ENCODE data around the gene CFAP119.

CFAP119 gene

DNA sequence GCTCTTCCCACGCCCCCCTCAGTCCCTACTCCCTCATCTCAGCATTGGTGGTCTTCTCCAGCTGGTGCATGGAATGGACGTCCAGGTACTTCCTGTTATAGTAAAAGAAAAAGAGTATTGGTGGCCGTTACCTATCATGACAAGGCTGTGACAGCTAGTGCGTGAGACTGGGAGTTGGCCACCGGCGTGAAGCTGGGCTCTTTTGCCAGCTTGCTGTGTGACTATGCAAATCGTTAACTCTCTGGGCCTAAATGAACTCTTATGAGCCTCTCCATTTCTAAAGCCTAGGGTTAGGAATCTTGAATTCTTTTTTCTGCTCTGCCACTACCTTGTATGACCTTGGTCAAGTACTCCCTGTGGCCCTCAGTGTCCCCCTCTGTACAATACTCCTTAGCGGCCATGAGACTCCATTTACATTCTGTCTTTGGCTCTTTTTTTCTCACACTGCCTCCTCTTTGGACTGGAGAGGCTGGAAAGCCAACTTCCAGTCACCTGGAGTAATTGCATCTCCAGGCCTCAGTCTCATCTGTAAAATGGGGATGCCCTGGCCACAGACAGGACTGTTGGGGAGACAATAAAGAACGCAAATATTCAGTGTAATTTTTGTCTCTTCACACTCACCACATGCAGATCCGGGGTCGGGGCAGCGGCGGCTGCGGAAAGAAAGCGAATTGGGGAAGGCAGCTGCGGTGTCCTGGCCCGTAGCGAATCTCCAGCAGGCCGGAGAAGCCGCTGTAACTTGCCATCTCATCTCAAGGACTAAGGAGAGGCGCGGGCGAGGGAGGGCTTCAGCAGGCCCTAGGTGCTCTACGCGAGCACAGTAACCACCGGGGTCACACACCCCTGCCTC, 1.1 kb downstream of the CFAP119 start:
- DNase-seq = no peak

DNA sequence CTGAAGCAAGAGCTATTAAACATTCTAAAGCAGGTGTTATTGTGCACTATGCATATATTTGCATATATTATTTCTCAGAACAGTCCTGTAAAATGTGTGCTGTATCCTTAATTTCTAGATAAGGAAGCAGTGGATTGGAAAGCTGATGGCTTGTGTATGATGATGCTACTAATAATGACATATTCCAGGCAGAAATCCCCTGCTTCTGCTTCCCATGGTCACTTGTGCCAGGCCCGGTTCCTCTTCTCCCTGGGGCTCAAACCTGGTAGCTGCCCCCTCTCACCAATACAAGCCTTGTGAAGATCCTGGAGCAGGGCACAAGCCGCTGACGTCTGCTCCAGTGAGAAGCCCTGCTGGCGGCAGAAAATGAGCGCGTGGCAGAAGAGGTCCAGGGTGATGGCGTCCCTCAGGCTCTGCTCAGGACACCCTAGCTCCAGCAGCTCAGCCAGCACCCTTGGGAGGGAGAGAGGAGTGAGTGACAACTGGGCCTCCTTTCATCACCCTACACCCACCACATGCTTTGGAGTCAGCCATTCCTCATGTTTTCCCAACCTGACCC, 1.8 kb downstream of the CFAP119 start:
- DNase-seq = no peak

DNA sequence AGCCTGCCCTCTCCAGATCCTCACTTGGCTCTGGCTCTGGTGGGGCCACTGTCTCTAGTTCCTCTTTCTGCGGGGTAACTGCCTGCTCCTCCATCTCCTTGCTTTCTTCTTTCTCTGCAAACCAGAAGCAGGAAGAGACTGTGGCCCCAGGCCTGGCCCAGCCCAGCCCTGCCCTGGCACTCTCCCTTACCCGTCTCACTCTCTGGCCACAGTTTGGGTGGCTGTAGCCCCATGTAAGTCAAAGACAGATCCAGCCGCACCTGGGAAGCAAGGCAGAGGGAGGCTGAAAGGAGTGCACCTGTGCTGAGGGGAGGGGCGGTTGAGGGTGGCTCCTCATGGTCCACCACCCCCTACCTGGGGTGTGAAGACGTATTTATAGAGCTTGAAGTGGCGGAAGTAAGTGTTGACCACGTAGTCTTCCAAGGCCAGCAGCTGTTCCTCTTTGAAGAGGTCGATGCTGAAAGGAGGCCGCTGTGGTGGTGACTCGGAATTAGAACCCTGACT, 2.8 kb downstream of the CFAP119 start:
- DNase-seq = no peak

DNA sequence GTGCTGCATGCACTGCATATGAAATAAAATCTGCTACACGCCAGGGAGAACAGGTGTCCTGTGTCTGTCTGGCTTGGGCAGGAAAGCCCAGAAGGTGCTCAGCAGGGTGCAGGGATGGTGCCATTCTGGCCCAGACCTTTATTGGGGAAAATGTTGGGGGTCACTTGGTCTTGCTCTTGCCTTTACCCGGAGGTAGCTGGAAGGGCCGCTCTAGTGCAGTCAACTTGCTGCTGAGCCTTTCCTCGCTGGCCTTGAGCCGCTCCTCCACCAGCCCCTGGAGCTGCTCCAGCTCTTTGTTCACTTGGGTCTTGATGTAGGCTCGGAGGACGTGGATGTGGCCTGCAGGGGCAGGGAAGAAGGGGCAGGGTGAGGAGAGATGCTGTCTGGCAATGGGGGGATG, 4.5 kb downstream of the CFAP119 start:
- no peak for DNase-seq

DNA sequence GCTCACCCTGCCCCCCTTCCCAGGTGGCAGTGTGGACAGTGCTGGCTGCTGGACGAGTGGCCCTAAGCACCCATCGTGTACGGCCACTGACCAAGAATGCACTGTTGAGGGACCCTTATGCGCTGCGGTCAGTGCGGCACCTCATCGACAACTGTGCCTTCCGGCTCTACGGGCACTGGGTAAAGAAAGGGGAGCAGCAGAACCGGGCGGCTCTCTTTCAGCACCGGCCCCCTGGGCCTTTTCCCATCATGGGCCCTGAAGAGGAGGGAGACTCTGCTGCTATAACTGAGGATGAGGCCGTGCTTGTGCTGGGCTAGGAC, 5.1 kb downstream of the CFAP119 start:
- DNase-seq = no peak

DNA sequence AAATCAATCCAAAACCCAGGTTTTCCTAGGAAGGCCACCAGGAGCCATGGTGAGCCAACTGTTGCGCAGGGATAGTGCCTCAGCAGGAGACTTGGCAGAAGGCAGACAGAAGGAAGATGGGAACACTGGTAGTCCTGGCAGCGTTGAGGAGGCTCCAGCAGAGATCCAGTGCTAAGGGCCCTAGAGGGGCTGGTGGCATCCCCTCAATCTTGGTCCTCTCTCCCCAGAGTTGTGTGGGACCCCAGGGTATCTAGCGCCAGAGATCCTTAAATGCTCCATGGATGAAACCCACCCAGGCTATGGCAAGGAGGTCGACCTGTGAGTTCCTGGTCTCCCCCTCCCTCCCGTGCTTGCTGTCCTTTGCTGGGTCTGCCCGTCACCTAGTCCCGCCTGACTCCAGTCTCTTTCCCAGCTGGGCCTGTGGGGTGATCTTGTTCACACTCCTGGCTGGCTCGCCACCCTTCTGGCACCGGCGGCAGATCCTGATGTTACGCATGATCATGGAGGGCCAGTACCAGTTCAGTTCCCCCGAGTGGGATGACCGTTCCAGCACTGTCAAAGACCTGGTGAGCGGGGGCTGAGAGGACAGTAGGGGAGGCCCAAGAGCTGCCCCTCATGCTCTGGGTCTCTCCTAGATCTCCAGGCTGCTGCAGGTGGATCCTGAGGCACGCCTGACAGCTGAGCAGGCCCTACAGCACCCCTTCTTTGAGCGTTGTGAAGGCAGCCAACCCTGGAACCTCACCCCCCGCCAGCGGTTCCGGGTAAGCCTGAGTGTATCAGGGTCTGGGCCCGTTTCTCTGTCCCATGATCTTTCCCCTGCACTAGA, 5.7 kb downstream of the CFAP119 start:
- no peak for DNase-seq

DNA sequence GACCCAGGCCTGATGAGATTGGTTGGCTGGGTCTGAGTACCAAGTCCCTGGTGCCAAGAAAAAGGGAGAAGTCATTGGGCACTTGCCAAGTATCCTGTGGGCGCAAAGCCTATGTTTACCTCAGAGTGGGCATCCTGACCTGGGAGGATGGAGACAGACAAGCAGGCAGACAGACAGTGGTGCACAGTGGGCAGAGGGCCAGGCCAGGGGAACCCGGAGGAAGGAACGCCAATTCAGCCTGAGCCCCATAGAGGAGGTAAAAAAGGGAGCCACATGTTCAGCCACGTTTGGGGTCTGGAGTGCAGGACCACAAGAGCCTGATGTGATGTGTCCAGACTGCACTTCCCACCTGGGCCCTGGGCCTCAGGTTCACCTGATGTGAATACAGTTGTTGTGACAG, 8.3 kb downstream of the CFAP119 start:
- DNase-seq = no peak

DNA sequence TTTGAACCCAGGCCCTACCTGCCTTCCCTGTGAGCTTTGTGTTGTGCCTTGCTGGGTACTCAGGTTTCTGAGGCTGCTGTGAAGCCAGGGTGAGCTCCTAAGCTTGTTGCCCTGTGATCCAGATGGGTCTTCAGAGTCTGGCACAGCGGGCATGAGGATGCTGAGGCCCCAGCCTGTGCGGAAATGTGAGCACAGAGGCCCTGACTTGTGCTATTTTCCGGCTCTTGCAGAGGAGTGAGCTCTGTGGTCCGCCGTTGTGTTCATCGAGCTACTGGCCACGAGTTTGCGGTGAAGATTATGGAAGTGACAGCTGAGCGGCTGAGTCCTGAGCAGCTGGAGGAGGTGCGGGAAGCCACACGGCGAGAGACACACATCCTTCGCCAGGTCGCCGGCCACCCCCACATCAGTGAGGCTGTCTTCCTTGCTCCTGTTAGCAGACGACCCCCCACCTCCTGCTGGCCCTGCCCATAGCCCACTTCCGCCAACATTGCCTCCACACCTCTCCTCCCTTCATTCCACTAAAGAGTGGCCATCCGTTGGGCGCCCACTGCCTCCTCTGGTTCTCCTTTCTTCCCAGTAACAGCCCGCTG, 10.9 kb downstream of the CFAP119 start:
- no peak for DNase-seq

DNA sequence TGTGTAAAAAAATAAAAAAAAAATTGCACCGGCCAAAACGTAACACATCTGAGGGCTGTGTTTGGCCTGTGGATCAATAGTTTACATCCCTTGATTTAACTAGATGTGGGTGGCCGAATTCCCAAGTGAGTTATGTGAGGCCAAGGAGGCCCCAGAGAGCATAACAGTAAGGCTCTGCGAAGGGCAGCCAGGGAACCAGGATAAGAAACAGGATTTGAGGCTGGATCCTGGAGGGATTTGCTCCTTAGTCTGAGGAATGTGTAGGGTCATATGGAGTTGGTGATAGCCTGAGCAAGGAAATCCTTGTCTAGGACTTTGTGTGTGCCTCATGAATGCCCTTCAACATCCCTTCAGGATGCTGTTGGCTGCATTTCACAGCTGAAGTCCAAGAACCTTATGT, 11.7 kb downstream of the CFAP119 start:
- DNase-seq = no peak

DNA sequence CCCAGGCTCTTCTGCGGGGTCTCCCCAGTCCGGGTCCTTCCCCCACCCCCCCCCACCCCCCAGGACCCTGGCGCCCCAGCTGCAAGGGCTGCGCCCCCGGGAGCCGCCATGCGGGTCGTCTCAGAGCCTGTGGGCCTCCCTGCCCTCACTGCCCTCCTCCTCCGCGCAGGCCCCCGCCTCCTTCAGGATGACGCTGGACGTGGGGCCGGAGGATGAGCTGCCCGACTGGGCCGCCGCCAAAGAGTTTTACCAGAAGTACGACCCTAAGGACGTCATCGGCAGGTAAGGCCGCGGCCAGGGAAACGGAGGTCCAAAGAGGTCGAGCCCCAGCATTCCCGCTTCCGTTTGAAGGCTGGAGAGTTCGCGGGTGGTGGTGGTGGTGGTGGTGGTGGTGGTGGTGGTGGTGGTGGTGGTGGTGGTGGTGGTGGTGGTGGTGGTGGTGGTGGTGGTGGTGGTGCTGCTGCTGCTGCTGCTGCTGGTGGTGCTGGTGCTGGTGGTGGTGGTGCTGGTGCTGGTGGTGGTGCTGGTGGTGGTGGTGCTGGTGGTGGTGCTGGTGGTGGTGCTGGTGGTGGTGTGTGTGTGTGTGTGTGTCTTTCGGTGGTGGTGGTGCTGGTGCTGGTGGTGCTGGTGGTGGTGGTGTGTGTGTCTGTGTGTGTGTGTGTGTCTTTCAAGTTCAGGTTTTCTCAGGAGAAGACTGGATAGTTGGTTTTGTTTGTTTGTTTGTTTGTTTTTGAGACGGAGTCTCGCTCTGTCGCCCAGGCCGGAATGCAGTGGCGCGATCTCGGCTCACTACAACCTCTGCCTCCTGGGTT, 13.0 kb downstream of the CFAP119 start:
- peak; percentile 52 to 53 for DNase-seq

DNA sequence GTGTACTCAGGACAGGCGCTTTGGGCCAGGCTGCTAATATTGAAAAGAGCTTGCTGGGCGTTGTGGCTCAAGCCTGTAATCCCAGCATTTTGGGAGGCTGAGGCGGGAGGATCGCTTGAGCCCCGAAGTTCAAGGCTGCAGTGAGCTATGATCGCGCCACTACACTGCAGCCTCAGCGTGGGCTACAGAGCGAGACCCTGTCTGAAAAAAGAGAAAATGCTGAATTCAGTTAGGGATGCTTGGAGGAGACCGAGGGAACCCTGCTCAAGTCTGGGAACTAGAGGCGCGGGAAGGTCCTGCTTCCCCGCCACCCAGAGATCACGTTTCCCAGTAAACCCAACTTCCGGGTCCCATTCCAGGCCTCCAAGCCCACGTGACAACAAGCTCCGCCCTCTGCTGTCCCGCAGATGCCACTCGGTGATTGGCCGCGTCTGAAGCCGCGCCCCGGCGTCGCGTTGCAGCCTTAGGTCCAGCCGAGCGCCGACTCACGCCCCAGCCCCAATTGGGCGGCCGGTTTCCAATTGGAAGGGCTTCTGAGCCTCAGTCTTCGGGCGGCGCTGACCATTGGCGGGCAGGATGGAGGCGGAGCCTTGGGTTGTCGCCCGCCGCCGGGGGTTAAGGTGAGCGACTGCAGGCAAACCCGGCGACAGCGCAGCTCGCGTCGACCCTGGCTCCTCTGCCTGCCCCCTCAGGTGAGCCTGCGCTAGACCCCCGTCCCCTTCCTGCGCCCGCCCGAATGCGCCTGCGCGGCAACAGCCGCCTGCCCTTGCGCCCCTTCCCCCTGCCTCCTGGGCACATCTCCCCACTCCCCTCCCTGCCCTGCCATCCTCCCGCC, 13.8 kb downstream of the CFAP119 start, which contains the start of gene PHKG2:
Gene PHKG2, plus strand, starts transcription at position 627 of the 835 bp plus-strand sequence. CDS start 396 bp downstream, outside the sequence.
- DNase-seq = peak; percentile 98 to 99

DNA sequence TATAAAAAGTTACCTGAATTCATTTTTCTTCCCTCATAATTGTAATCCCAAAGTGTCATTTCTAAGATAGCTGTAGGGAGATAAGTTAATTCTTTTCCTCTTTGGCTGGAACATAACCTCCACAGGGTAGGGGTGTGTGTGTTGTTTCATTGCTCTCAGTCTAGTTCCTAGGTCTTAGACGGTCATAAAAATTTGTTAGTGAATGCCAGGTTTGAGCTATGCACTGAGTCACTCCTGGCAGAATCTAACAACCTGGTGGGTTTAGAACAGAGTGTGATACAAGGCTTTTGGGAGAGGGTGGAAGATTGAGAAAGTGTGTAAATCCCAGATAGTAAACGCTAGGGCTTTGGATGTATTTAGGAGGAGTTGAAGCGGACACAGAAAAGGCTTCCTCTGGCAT, 14.5 kb downstream of the CFAP119 start:
- no peak for DNase-seq

DNA sequence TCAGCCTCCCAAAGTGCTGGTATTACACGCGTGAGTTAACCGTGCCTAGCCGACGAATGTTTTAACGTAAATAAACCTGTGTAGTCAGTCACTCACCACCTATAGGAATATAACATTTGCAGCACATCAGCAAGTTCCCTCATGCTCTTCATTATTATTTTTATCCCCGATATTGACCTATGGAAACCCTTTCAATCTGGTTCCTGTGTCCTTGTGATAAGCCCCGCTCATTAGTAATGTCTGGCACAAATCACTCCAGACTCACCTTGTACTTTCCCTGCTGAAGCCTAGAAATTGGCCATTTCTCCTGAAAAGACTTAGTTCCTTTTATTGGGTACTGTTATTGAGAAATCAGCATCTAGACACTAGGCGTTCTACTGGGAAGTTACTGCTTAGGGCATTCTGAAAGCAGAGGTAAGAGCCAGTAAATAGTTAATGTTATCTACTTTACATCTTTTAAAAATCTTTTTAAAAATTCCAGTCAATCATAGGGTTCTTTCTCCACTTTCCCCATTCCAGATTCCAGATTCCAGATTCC, 15.2 kb downstream of the CFAP119 start:
- no peak for DNase-seq

DNA sequence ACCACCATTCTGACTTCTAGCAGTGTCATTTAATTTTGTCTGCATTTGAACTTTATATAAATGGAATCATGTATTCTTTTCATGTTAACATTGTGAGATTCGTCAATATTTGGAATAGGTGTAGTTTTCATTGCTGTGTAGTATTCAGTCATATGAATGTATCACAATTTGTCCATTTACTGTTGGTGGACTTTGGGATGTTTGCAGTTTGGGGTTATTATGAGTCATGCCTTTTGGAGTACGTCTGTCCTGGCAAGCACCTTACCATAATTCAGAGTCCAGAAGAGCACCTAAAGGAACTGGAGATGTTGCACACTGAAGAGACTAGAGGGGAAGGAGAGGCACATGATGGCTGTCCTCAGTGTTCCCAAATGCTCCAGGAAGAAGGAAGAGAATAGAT, 16.8 kb downstream of the CFAP119 start:
- no peak for DNase-seq

DNA sequence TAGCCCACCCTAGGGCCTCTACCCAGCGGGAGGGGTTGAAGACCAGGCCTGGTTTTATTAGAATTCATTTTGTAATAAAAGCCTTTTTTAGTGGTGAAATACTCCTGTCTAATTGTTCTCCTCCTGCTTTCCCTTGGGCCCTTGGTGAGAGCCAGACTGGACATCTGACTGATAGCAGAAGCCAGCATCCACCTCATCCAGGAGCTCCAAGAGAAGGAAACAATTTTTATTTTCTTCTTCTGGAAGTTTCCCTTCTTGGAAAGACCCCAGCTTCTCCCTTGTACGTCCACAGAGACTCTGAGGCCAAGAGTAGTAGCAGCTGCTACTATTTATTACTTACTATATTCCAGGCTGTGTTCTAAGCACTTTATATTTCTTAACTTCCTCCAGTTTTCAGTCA, 17.7 kb downstream of the CFAP119 start:
- no peak for DNase-seq

DNA sequence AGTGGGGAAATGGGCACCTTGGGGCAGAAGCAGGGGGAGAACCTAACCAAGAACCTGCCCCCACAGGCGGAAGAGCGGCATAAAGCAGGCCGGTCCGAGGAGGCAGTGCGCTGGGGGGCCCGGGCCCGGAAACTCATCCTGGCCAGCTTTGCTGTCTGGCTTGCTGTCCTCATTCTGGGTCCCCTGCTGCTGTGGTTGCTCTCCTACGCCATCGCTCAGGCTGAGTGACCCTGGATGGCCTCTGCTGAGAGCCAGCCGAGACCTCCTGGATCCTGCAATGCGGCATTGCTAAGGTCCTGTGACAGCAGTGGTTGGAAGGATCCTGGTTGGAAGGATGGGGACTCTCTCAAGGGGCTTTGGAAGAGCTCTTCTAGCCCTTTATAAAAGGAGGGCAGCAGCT, 18.1 kb downstream of the CFAP119 start:
- DNase-seq = no peak

DNA sequence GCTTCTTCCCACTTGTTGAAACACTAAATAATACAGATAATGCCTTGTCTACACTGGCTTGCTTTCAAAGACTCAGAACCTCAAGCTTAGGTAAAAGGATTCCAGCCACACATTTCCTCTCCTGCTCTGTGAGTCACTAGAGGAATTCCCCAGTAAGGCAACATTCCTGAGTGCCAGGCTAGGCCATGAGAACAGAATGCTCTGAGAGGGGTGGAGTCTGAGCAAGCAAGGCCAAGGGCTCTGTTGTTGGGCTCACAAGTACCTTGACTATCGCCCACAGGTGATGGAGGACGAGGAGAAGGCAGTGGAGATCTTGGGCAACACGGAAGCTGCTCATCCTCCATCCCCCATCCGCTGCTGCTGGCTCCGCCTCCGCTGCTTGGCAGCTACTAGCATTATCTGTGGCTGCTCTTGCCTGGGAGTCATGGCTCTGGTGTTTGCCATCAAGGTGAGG, 20.4 kb downstream of the CFAP119 start:
- DNase-seq = no peak

DNA sequence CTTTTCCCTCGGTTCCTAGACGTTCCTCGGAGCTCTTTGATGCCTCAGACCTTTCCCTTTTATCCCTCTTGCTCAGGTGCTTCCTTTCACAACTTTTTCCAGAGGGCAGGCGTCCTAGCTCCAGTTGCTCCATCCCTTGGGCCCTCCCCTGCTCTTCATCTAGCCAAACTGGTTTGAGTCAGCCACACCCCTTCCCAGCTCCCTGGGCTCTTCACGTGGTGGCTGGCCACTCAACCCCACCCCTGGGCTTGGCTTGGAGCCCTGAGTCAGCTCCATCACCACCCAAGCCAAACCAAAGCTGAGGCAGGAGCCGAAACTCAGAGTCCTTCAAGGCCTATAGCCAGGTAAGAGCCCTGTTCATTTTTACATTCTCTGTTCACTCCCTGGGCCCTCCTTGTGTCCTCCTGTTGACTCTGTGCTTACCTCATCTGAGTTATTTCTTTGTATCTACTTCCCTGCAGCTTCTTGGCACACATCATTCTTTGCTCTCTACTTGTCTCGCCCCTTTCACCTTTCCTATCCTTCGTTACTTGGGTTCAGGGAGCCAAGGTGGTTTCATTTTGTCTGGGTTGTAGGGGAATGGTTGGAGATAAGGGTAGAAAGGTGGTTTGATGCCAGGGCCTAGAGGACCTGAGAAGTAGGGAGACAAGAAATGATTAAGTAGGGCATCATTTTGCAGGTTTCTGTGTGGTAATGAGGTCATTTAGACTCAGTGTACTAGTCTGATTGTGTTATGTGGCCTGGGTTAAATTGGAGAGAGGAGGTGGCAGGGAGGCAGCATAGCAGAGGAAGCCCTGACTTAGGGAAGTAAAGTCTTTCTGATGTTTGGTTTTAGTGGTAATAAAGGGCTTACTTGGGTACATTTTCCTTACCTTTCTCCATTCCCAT, 21.3 kb downstream of the CFAP119 start:
- DNase-seq = peak in 1 of 2 experiments; percentile 44

DNA sequence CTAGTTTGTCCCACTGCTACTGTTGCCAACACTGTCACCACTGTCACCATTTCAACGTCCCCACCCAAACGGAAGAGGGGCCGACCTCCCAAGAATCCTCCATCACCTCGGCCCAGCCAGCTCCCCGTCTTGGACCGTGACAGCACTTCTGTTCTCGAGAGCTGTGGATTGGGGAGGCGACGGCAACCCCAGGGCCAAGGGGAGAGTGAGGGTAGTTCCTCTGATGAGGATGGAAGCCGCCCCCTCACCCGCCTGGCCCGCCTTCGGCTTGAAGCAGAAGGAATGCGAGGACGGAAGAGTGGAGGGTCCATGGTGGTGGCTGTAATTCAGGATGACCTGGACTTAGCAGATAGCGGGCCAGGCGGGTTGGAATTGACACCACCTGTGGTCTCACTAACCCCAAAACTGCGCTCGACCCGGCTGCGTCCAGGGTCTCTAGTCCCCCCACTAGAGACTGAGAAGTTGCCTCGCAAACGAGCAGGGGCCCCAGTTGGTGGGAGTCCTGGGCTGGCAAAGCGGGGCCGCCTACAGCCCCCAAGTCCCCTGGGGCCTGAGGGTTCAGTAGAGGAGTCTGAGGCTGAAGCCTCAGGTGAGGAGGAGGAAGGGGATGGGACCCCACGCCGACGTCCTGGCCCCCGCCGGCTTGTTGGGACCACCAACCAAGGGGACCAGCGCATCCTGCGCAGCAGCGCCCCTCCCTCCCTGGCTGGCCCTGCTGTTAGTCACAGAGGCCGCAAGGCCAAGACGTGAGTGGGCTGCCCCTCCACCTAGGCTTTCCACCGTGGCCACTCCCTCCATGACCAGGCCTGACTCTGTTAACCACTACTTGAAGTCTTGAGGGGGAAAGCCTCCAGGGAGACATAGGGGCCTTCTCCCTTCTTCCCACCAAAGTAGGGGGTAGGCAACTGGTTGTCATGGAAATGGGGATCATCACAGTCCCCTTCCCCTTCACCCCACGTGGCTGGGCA, 22.6 kb downstream of the CFAP119 start:
- no peak for DNase-seq

Measured in activated T-cell treated with anti-CD3 and anti-CD28 coated beads, Interleukin-2, amount 50 U/mL, for 48 hours (primary cell).